H9 (cell line): ENCODE results near the gene LSS. TPM values are rescaled to one million over a fixed set of nuclear protein-coding genes. Genes with fewer than 3 reads are reported as not detected.

Source experiments
- DNase-seq: peaks from one replicate; pipeline ENCODE4 v3.0.0-alpha.2; 2017
- H2AFZ ChIP-seq: one replicate; pipeline ENCODE4 v1.6.1; 2013; ENCODE audit warnings: mild to moderate bottlenecking, low read length, control low read depth, moderate library complexity
- H2AK5ac ChIP-seq: 2 replicates; pipeline ENCODE4 v1.6.1; 2013; ENCODE audit warnings: low read length, control low read depth, mixed read lengths; ENCODE audit not compliant: insufficient read length
- H2BK120ac ChIP-seq: one replicate; pipeline ENCODE4 v1.6.1; 2013; ENCODE audit warnings: low read depth, mild to moderate bottlenecking, low read length, control low read depth, inconsistent platforms; ENCODE audit not compliant: poor library complexity, severe bottlenecking
- H2BK12ac ChIP-seq: 2 replicates; pipeline ENCODE4 v1.6.1; 2013; ENCODE audit warnings: low read length, control low read depth, mixed read lengths, low read depth; ENCODE audit not compliant: insufficient read length
- H2BK15ac ChIP-seq: 2 replicates; pipeline ENCODE4 v1.6.1; 2013; ENCODE audit warnings: low read depth, low read length, control low read depth
- H2BK20ac ChIP-seq: one replicate; pipeline ENCODE4 v1.6.1; 2013; ENCODE audit warnings: low read depth, mild to moderate bottlenecking, low read length, control low read depth, inconsistent platforms; ENCODE audit not compliant: poor library complexity, severe bottlenecking
- H2BK5ac ChIP-seq: 2 replicates; pipeline ENCODE4 v1.6.1; 2013; ENCODE audit warnings: low read length, control low read depth, mixed read lengths; ENCODE audit not compliant: insufficient read length
- H3K14ac ChIP-seq: 2 replicates; pipeline ENCODE4 v1.6.1; 2013; ENCODE audit warnings: low read length, control low read depth; ENCODE audit not compliant: insufficient read depth
- H3K18ac ChIP-seq: 2 replicates; pipeline ENCODE4 v1.6.1; 2013; ENCODE audit warnings: low read depth, mild to moderate bottlenecking, mixed read lengths, low read length, control low read depth; ENCODE audit not compliant: insufficient read length
- H3K23ac ChIP-seq: 2 replicates; pipeline ENCODE4 v1.6.1; 2013; ENCODE audit warnings: low read length, control low read depth, mixed read lengths, low read depth; ENCODE audit not compliant: insufficient read length
- H3K23me2 ChIP-seq: 2 replicates; pipeline ENCODE4 v1.6.1; 2013; ENCODE audit warnings: low read depth, mild to moderate bottlenecking, mixed read lengths, low read length, control low read depth; ENCODE audit not compliant: insufficient read length, poor library complexity, severe bottlenecking
- H3K27ac ChIP-seq: 2 replicates; pipeline ENCODE4 v1.5.1; 2013; ENCODE audit warnings: low read length, control low read depth, mixed read lengths, low read depth; ENCODE audit not compliant: insufficient read length
- H3K27me3 ChIP-seq: 2 replicates; pipeline ENCODE4 v1.6.1; 2013; ENCODE audit warnings: low read length, control low read depth, inconsistent platforms; ENCODE audit not compliant: insufficient read depth
- H3K4ac ChIP-seq: 2 replicates; pipeline ENCODE4 v1.6.1; 2013; ENCODE audit warnings: low read depth, mild to moderate bottlenecking, control low read depth, inconsistent platforms, low read length, moderate library complexity
- H3K4me1 ChIP-seq: 2 replicates; pipeline ENCODE4 v1.6.1; 2013; ENCODE audit warnings: low read length, control low read depth, inconsistent platforms; ENCODE audit not compliant: insufficient read depth
- H3K4me2 ChIP-seq: 2 replicates; pipeline ENCODE4 v1.6.1; 2013; ENCODE audit warnings: low read length, control low read depth, mixed read lengths; ENCODE audit not compliant: insufficient read length, insufficient read depth
- H3K56ac ChIP-seq: 2 replicates; pipeline ENCODE4 v1.6.1; 2013; ENCODE audit warnings: low read depth, mild to moderate bottlenecking, mixed read lengths, low read length, control low read depth; ENCODE audit not compliant: insufficient read length
- H3K79me1 ChIP-seq: 2 replicates; pipeline ENCODE4 v1.6.1; 2013; ENCODE audit warnings: low read depth, mild to moderate bottlenecking, moderate library complexity, low read length, control low read depth, inconsistent platforms; ENCODE audit not compliant: insufficient read depth, poor library complexity, severe bottlenecking
- H3K79me2 ChIP-seq: 2 replicates; pipeline ENCODE4 v1.6.1; 2013; ENCODE audit warnings: low read length, control low read depth, inconsistent platforms; ENCODE audit not compliant: insufficient read depth
- H3K9ac ChIP-seq: 2 replicates; pipeline ENCODE4 v1.6.1; 2013; ENCODE audit warnings: low read length, control low read depth, mixed read lengths; ENCODE audit not compliant: insufficient read length; ENCODE audit errors: extremely low read depth
- H3K9me3 ChIP-seq: one replicate; pipeline ENCODE4 v1.6.1; 2013; ENCODE audit warnings: low read depth, low read length, inconsistent platforms; ENCODE audit not compliant: control insufficient read depth
- H3T11ph ChIP-seq: one replicate; pipeline ENCODE4 v1.6.1; 2013; ENCODE audit warnings: mild to moderate bottlenecking, low read length, control low read depth, inconsistent platforms
- H4K20me1 ChIP-seq: one replicate; pipeline ENCODE4 v1.6.1; 2013; ENCODE audit not compliant: control insufficient read depth, insufficient read length, insufficient read depth
- H4K5ac ChIP-seq: 2 replicates; pipeline ENCODE4 v1.6.1; 2013; ENCODE audit warnings: low read depth, mild to moderate bottlenecking, mixed read lengths, low read length, control low read depth; ENCODE audit not compliant: insufficient read length
- H4K8ac ChIP-seq: replicated peaks from 2 replicates; pipeline ENCODE4 v1.6.1; 2013; ENCODE audit warnings: low read length, control low read depth, mixed read lengths, low read depth; ENCODE audit not compliant: insufficient read length
- H4K91ac ChIP-seq: 2 replicates; pipeline ENCODE4 v1.6.1; 2013; ENCODE audit warnings: low read depth, mild to moderate bottlenecking, moderate library complexity, mixed read lengths, low read length, control low read depth; ENCODE audit not compliant: insufficient read length
- H3K27ac Mint-ChIP-seq, 3 experiments: 2 replicates in 2 of 3; 3 replicates in 1 of 3; pipeline ENCODE4 v1.8.0; 2020 to 2021; ENCODE audit warnings: mixed read lengths in 3 of 3, mild to moderate bottlenecking in 1 of 3, moderate library complexity in 1 of 3
- H3K27me3 Mint-ChIP-seq: 2 replicates; pipeline ENCODE4 v1.8.0; 2021; ENCODE audit warnings: low read depth, mild to moderate bottlenecking, moderate library complexity, mixed read lengths
- H3K36me3 Mint-ChIP-seq, 3 experiments: 2 replicates in 2 of 3; 3 replicates in 1 of 3; pipeline ENCODE4 v1.8.0; 2020 to 2021; ENCODE audit warnings: low read depth in 3 of 3, mixed read lengths in 3 of 3; ENCODE audit not compliant: insufficient read depth in 1 of 3
- H3K4me1 Mint-ChIP-seq, 2 experiments: 2 replicates each; pipeline ENCODE4 v1.8.0; 2020; ENCODE audit warnings: mixed read lengths in 2 of 2
- H3K4me3 Mint-ChIP-seq, 2 experiments: 2 replicates in 1 of 2; 3 replicates in 1 of 2; pipeline ENCODE4 v1.8.0; 2020 to 2021; ENCODE audit warnings: mild to moderate bottlenecking in 2 of 2, mixed read lengths in 2 of 2, moderate library complexity in 1 of 2
- H3K9me3 Mint-ChIP-seq, 2 experiments: 2 replicates in 1 of 2; 3 replicates in 1 of 2; pipeline ENCODE4 v1.8.0; 2020; ENCODE audit warnings: mild to moderate bottlenecking in 2 of 2, mixed read lengths in 2 of 2, moderate library complexity in 1 of 2
- WGBS: extraction: QIAGEN DNeasy Blood & Tissue Kit; methylation state at CpG from one replicate; pipeline ENCODE4 v1.1.7; 2013; ENCODE audit warnings: missing lambda C conversion rate, low lambda C conversion rate, mixed read lengths; ENCODE audit not compliant: insufficient read length; ENCODE audit errors: extremely low coverage; 5-methylcytosine and 5-hydroxymethylcytosine counted together
- total RNA-seq: library from RNA; stranded (reverse); gene quantifications from 2 replicates; pipeline ENCODE4 v1.2.1, GENCODE V29; 2021
- TF ChIP-seq, protein P1 (sequence below): fragments of 200-600 bp; sonication (generic); conservative IDR thresholded peaks from 3 replicates; pipeline ENCODE4 v1.8.0; 2021; ENCODE audit warnings: antibody characterized with exemption, mild to moderate bottlenecking

The LSS gene
- total RNA-seq, 1 experiment from 2014 or later, result 69.2 TPM

DNA sequence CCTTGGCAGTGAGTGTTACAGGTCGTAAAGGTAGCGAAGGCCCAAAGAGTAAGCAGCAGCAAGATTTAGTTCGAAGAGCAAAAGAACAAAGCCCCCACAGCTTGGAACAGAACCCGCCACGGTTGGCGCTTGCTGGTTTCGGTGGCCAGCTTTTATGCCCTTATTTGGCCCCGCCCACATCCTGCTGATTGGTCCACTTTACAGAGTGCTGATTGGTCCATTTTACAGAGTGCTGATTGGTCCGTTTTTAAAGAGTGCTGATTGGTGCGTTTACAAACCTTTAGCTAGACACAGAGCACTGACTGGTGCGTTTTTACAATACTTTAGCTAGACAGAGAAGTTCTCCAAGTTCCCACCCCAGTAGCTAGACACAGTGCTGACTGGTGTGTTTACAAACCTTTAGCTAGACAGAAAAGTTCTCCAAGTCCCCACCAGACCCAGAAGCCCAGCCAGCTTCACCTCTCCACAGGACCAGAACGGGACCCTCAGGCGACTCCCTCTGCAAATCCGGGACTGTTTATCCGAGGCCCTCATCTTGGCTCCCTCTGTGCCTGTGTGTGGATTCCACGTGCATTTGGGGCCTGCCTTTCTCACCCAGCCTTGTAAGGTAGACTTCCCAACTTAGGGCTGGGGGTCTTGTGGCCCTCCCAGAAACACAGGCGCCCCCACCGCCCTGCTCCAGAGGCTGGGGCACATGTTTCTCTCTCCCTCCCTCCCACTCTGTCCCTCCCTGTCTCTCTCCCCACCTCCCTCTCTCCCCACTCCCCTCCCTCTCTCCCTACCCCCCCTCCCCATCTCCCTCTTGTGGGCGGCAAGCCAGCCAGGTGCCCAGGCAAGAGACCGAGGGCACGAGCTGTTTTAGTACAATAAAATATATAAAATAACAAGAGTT lies 85.7 kb downstream of the LSS start:
- Histone ChIP-seq H4K91ac (no peak overlapping the region), H3K79me2 (no peaks in the 10 kb centered on the region), H2AFZ (no peak overlapping the region), H3K27me3 (no peaks in the 10 kb centered on the region; the same call in 1 of the 2 replicates), H2BK120ac (no peak overlapping the region), H3K23ac (no peak overlapping the region), H4K8ac (no peak overlapping the region), H4K20me1 (no peaks in the 10 kb centered on the region), H2AK5ac (no peak overlapping the region), H3K27ac (no peak overlapping the region), H3K18ac (peak overlapping the region; percentile 45), H3K9ac (no peak overlapping the region), H3K56ac (no peak overlapping the region), H3T11ph (no peak overlapping the region), H3K4me2 (peak overlapping the region; percentile 41), H3K79me1 (no peaks in the 10 kb centered on the region), H2BK5ac (no peak overlapping the region), H3K4me1 (no peaks in the 10 kb centered on the region), H3K4ac (no peak overlapping the region), H2BK15ac (no peak overlapping the region), H3K14ac (peak overlapping the region; percentile 6), H3K9me3 (no peaks in the 10 kb centered on the region), H3K23me2 (no peaks in the 10 kb centered on the region), H4K5ac (no peak overlapping the region), H2BK12ac (peak overlapping the region; percentile 11), H2BK20ac (no peak overlapping the region)
- H3K4me3 Mint-ChIP-seq, result peak overlapping the region in 1 of 2 experiments; percentile 65; a peak in 2 of 5 replicates
- TF ChIP-seq, protein P1, sequence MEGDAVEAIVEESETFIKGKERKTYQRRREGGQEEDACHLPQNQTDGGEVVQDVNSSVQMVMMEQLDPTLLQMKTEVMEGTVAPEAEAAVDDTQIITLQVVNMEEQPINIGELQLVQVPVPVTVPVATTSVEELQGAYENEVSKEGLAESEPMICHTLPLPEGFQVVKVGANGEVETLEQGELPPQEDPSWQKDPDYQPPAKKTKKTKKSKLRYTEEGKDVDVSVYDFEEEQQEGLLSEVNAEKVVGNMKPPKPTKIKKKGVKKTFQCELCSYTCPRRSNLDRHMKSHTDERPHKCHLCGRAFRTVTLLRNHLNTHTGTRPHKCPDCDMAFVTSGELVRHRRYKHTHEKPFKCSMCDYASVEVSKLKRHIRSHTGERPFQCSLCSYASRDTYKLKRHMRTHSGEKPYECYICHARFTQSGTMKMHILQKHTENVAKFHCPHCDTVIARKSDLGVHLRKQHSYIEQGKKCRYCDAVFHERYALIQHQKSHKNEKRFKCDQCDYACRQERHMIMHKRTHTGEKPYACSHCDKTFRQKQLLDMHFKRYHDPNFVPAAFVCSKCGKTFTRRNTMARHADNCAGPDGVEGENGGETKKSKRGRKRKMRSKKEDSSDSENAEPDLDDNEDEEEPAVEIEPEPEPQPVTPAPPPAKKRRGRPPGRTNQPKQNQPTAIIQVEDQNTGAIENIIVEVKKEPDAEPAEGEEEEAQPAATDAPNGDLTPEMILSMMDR, result no peak
- WGBS, result no CpG with 5 or more reads among the region's 21 CpGs
- H3K4me1 Mint-ChIP-seq, result peaks cover 28 to 30% of the 10 kb centered on the region in 2 experiments
- peaks cover 37% of the 10 kb centered on the region for H3K27me3 Mint-ChIP-seq
- no peak for DNase-seq
- peak overlapping the region in 2 of 3 experiments; percentile 69 to 81; a peak in 4 of 7 replicates for H3K27ac Mint-ChIP-seq
- peaks cover 5 to 6% of the 10 kb centered on the region in 2 experiments; a peak in 2 of 5 replicates for H3K9me3 Mint-ChIP-seq
- peaks cover 7 to 10% (median 8%) of the 10 kb centered on the region in 3 experiments; a peak in 5 of 7 replicates for H3K36me3 Mint-ChIP-seq
